CD4-positive, alpha-beta T cell treated with Interleukin-15 for 4 hours (primary cell): ENCODE measurements around the gene DDX11.
"Not testable (repeated sequence)": the region's sequence is repeated elsewhere in the genome, so short reads cannot be mapped to it uniquely, and the experiment has no call there.

Experiments used
- DNase-seq: peaks from one replicate; pipeline ENCODE4 v3.0.0-alpha.2; 2020; ENCODE audit warnings: low spot score

The DDX11 gene

DNA sequence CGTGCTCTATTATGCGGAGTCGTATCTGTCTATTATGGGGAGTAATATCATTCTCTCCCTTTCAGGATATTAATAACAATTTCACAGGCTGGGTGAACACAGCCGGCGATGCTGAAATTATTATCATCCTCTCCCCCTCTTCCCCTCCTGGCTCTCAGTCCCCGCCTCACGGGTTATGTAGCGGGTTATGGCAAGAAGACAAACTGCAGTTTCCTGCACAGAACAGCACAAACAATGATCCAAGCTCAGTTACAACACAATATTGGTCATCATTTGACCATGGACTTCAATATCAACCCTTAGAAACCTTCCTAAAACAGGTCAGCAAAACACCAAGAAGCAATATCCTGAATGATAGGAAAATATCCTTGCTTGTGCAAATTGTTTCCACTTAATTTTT, 50.5 kb downstream of the DDX11 start:
- not testable (repeated sequence) for DNase-seq

- not testable (repeated sequence) for DNase-seq
These were observed 51.5 kb downstream of the DDX11 start for GRCh38 chr12:31125171-31125570.

DNA sequence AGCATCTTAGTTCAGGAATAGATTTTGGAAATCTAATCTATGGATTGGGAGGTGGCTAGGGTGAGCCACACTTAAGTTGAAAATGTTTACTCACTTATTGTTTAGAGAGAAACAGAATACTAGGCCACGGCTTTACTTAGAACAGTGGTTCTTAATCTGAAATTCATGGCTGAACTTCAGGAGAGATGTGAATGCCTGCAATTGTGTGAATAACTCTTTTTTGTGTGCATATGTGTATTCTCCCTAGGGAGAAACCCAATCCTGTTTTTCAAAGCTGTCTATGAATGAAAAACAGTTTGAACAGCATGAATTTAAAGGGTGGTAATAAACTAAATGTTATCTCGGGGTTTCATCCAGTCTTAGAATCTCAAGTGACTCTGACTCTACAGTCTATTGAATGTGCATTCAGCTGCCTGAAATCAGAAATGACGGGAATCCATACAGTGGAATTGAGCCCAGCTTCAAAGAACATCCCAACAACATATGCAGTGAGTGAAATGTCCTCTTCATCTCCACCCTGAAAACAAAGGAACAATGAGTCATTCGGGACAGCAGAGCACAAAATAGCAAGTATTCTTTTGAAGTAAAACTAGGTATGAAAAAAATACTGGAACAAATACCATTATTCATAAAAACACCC, 53.7 kb downstream of the DDX11 start:
- not testable (repeated sequence) for DNase-seq

DNA sequence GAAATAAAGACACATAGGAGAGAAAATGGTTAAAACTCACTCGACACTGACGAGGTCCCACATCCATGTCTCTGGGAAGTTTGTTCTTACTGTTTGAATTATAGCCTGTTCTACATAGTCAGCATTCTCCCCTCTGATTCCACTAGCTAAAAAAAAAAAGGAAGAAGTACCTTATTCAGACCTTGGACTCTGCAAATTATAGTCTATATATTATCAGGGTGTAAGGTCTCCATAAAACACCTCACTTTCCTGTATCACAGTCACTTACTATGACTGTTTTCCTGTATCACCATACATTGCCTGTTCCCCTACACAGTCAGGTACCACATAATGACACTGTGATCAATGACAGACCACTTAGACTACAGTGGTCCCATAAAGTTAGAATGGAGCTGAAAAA, 62.9 kb downstream of the DDX11 start:
- not testable (repeated sequence) for DNase-seq

DNA sequence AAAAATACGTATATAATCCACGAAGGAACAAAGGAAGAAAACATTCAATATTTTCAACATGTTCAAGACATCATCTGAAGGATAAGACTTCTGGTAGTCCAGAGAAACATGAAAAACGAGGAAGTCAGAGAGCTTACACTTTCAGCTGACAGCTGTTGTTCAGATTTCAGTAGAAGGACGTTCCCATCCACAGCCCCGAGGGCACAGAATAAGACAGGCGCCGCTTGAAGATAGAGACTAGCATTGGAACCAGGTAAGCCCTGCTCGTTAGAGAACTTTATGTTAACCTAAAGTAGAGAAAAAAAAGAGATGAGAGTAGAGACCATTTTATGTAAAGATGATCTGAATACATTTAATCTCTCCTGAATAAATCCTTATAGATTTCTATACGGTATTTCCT, 71.1 kb downstream of the DDX11 start:
- DNase-seq: not testable (repeated sequence)

GRCh38 chr12:31145296-31145695, 71.6 kb downstream of the DDX11 start:
- DNase-seq: not testable (repeated sequence)

DNA sequence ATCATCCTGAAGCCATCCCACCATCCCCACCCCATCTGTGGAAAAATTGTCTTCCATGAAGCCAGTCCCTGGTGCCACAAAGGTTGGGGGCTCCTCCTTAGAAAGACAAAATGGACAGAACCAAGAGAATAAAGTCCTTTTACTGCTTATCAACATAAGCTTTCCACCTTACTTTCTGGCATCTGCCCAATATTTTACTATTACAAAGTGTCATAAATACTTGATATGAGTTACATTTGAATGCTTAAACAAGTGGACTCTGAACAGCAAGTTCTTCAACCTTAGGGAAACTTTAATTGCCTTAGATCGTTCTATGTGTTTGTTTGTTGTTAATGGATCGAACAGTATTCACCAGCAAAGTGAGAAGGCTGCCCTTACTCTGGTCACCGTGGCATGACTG, 73.8 kb downstream of the DDX11 start:
- not testable (repeated sequence) for DNase-seq

DNA sequence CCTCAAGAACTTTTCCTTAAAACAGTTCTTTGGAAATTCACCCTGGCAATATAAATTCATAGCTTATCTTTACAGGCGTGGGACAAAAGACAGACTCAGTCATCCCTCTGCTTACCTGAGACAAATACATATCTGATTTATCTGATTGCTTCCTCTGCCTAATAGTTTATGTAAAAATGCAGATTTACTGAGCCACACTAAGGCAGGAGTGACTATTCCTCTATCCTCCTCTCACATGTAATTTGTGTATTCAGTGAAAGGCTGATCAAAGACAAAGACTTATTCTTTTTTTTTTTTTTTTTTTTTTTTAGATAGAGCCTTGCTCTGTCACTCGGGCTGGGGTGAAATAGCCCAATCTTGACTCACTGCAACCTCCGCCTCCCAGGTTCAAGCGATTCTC, 77.1 kb downstream of the DDX11 start:
- DNase-seq: not testable (repeated sequence)
